NOMO-1 treated with dmso at 0.1 percent for 144 hours (cell line): Measurements from ENCODE around the gene NEK9.
"Not testable (repeated sequence)": the region's sequence is repeated elsewhere in the genome, so short reads cannot be mapped to it uniquely, and the experiment has no call there.

Experiments used
- DNase-seq: peaks from one replicate; lab custom pipeline; 2025; ENCODE audit not compliant: unreplicated experiment; lab: John Stamatoyannopoulos, UW

Gene NEK9

DNA sequence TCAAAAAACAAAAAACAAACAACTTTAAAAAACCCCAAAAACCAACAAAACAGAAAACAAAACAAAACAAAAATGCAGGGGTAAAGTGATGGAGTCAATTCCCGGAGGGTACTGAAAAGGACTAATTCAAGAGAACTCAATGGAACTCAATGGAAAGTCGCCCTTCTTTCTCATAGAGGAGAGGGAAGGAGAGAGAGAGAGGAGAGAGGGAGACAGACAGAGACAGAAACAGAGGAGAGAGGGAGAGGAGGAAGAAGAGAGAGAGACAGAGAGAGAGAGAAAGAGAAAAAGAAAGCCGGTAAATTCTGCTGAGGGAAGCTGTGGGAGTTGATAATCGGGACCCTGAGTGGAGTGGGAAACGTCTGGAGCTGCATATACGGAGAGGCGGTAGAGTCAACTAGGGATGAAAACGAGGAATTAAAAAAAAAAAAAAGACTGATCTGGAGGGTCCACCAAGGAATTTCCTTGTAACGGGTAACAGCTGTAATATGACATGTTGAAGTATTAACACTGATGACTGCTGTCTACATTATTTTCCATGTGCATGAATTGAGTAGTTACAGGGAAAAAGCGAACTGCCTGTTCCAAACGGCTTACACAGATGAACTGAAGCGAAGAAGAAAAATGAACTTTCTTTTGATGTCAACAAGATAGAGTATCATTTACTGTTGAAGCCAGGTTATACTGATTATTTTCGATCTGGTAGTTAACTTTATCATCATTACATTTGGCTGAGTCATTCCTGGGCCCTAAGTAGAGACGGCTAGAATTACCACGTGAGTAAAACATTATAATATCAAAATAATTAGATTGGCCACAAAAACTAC, 58.3 kb downstream of the NEK9 start:
- DNase-seq = no peak

DNA sequence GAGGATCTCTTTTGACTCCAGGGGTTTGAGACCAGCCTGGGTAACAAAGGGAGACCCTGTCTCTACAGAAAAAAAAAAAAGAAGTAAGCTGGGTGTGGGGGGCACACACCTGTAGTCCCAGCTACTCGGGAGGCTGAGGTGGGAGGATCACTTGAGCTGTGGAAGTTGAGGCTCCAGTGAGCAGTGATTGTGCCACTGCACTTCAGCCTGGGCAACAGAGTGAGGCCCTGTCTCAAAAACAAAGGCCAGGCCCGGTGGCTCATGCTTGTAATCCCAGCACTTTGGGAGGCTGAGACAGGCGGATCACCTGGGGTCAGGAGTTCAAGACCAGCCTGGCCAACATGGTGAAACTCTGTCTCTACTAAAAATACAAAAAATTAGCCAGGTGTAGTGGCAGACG, 59.1 kb downstream of the NEK9 start:
- DNase-seq = not testable (repeated sequence)

- DNase-seq = no peak
Measured at GRCh38 chr14:75067212-75067611, 59.6 kb downstream of the NEK9 start.

DNA sequence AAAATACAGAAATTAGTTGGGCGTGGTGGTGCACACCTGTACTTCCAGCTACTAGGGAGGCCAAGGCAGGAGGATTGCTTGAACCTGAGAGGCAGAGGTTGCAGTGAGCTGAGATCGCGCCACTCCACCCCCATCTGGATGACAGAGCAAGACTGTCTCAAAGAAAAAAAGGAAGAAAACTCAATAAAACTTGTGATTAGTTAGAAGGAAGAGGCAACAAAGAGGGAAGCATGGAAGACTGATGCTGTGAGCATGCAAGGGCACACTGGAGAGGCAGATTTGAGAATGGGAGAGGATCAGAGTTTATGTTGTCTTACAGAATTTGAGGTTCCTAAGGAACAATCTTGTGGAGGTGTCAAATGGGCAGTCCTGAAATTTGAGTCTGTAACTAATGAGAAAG, 60.2 kb downstream of the NEK9 start:
- no peak for DNase-seq

DNA sequence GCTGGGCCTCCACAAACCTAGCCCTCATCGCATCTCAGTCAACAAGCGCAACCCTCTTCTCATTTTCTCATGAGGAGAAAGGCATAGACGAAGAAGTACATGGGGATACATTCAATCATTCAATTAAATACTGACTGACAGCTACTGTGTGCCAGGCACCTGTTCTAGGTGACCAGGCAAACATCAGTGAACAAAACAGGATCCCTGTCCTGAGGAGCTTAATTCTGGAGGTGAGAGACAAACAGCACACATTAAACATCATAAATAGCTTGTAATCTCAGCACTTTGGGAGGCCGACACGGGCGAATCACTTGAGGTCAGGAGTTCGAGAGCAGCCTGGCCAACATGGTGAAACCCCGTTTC, 62.7 kb downstream of the NEK9 start:
- no peak for DNase-seq

DNA sequence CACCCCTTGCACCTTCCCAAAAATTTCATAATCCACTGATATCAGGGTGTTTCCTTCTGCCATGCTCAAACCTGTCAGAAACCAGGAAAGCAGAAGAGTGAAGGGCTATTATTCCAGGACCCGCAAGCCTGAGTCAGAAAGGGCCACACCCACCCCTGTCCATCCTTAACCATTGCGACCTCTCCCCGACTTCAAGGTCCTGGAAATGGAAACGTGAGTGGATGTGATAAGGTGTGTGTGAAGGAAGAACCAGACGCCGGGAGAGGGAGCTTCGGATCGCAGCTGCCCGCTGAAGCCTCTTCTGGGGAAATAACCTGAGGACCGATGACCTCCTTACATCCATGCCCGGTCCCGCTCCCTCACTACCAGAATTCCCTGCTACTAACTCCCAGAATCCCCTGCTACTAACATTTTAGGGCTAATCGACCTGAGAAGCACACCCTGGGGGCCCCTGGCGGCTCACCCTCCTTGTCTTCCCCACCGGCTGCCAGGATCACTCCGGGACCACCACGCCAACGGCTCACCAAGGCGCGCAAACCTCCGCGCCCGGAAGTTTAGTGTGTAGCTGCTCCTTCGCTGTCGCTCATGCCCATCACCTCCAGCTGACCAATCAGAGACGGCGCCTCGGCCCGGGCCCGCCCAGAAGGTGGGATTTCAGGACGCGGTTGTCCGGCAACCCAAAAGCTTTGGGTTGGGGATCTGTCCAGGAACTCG, 63.2 kb downstream of the NEK9 start, which contains the start of gene ACYP1:
TSS of gene ACYP1 (minus strand) at position 534 of the 714 bp plus-strand sequence. CDS start at position 63, 471 bp downstream.
- DNase-seq = peak; percentile 87

DNA sequence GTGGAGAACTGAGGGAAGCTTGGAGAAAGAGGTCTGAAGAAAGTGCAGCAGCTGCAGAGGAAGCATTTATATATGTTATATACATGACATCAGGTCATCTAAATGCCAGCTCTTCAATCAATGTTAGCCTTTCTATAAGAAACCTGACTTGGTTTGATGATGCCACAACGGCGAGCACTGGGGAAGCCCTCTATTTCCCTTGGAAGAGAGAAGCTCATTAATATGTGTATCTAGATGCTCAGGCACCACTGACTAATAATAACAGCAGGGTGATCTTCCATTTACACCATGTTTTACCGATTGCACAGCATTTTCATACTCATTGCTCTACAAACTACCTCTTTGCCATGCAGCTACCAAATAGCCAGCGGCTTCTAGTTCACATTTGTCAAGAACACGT, 63.8 kb downstream of the NEK9 start:
- DNase-seq = no peak

DNA sequence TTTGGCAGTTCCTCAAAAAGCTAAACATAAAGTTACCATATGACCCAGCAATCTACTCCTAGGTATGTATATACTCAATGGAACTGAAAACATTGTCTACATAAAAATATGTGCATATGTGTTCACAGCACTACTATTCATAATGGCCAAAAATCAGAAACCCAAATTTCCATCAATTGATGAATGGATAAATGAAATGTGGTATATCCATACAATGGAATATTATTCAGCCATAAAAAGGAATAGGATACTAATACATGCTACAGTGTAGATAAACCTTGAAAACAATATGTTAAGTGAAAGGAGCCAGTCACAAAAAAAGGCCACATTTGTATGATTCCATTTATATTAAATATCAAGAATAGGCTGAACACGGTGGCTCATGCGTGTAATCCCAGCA, 66.4 kb downstream of the NEK9 start:
- DNase-seq = no peak

GRCh38 chr14:75059642-75060041, 67.2 kb downstream of the NEK9 start:
- DNase-seq = no peak

DNA sequence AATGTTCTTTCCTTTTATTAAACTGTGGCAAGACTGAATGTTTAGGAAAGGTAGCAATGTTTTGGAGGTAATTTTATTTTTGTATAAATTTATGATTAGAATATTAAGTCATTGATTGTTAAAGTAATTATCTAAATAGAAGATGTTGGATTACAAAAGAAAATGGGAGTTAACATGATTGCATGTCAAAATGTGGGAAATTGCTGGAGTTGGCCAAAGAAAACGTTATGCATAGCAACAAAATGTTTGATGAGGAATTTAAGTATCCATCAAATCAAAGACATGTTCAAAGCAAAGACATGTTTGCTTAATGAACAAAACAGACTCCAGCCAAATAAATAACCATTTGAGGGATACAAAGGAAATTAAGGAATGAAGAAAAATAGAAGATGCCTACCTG, 72.4 kb downstream of the NEK9 start:
- DNase-seq = no peak

GRCh38 chr14:75053396-75054291, 73.2 kb downstream of the NEK9 start:
- no peak for DNase-seq

GRCh38 chr14:75051556-75051899, 75.3 kb downstream of the NEK9 start:
- DNase-seq = no peak

DNA sequence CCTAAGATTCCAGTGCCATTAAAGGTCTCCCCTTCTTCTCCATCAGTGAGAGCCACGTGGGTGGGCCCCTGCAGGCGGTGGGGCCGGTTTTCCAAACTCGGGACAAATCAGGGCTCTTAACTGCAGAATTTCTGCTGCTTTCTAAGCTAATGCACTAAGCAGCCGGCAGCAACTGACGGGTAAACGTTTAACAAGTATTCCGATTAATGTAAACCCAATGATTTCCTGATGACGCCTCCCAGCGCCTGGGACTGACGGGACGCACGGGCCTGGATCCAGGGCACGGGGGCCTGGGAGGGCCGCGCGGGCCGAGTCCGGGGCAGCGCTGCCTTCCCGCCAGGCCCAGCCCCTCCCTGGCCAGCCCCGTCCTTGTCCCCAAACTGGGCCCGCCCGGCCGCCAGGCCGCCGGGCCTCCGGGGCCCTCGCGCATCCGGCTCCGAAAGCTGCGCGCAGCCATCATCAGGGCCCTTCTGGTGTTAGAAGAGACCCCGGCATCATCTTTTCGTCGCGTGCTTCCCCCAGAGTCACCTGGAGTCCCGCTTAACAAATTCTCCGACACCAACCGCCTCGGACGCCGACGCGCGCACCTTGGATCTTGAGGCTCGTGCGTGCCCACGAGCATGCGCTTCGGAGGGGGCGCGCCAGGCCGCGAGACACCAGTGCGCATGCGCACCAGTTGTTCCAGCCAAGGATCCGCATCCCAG, 75.8 kb downstream of the NEK9 start, which contains the start of gene MLH3:
TSS of gene MLH3 (minus strand) at position 616 of the 704 bp plus-strand sequence. CDS start 1,812 bp downstream, outside the sequence.
- peak; percentile 58 for DNase-seq

- DNase-seq = peak; percentile 10
Measured at GRCh38 chr14:75049731-75050201, 77.1 kb downstream of the NEK9 start.

- DNase-seq = no peak
Measured at GRCh38 chr14:75049136-75049535, 77.7 kb downstream of the NEK9 start.

DNA sequence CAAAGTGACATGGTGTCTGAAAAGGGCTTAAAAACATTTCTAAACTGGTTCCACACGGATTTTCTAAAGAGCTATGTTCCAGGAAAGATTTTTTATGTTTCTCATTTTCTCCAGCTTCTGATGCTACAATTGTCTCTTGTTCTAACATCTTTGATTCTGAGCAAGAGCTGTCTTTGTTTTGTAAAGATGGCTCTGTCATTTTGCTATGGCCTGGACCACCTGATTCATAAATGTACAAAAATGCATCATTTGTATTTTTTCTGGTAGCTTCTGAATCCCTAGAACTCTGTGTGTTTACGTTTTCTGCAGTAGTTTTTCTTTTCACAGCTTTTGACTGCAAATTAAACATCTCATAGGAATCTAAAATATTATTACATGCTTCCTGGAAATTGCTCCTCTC, 78.7 kb downstream of the NEK9 start:
- no peak for DNase-seq

GRCh38 chr14:75047506-75047905, 79.3 kb downstream of the NEK9 start:
- DNase-seq = no peak

GRCh38 chr14:75046899-75047298, 79.9 kb downstream of the NEK9 start:
- DNase-seq = no peak

DNA sequence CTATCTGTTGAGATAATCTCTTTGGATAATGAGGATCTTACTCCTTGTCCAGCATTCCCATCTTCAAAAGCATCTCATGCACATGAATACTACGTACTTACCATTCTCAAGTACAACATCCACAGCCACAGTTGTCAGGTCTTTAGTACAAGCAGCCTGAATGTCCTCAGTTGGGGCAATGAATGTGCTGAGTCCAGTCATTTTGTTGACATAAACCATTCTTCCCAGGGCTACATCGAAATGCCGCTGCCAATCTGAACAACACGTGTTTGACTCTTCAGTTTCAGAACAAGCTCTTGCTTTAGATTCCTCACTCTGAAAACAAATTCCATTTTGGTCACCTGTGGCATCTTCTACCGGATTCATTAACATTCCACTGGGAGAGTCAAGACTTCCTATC, 80.6 kb downstream of the NEK9 start:
- DNase-seq = no peak

DNA sequence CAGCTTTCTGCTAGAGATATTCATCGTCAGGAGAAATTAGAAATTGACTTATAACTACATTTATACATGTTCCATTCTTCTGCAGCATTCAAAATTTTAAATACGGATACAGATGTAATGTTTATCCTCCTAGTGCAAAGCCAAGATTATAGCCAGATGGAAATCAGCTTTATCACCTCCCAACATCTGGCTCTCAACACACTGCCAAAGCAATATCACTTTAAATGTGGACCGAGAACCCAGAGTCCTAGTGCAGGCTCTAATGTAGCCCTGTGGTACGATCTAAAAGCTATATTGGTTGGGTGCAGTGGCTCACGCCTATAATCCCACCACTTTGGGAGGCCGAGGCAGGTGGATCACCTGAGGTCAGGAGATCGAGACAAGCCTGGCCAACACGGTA, 82.1 kb downstream of the NEK9 start:
- no peak for DNase-seq

DNA sequence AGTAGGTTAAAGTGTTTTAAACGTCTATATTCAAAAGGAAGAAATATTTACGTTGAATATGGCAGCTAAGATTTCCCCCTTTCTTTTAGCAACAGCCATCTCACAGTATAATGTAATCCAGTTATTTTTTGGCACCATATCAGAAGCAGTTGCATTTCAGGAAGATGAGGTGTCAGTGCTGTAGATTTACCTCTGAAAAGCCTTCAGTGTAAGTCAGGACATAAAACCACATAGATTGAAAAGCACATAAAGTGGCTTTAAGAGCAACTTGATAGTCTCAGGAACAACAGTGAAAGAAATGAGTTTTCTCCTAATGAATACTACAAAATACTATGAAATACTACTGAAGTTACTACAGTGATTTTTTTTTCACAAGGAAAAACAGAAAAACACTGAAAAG, 82.5 kb downstream of the NEK9 start:
- no peak for DNase-seq
